GM12878 (cell line): Measurements from ENCODE around the gene ZKSCAN1. TPM values are rescaled to one million over a fixed set of nuclear protein-coding genes. Genes with fewer than 3 reads are reported as not detected.

ENCODE experiments used
- BACH1 ChIP-seq: fragments of 450-650 bp; IDR thresholded peaks from 2 replicates; pipeline ENCODE4 v1.6.1; 2017; ENCODE audit warnings: mild to moderate bottlenecking, borderline replicate concordance
- BCL3 ChIP-seq: IDR thresholded peaks from 2 replicates; pipeline ENCODE4 v1.6.1; 2011; ENCODE audit warnings: borderline replicate concordance, low read depth, mild to moderate bottlenecking, moderate library complexity, low read length; ENCODE audit not compliant: insufficient read depth, poor library complexity, severe bottlenecking
- CUX1 ChIP-seq: IDR thresholded peaks from 2 replicates; pipeline ENCODE4 v1.6.1; 2012; ENCODE audit warnings: improper control_type of control experiment, low read depth, low read length; ENCODE audit not compliant: insufficient replicate concordance
- GATAD2B ChIP-seq: fragments of 450-650 bp; conservative IDR thresholded peaks from 2 replicates; pipeline ENCODE4 v1.6.1; 2017; ENCODE audit warnings: low read depth, mild to moderate bottlenecking, moderate library complexity
- POLR2AphosphoS2 ChIP-seq: IDR thresholded peaks from 2 replicates; pipeline ENCODE4 v1.6.1; 2011; ENCODE audit warnings: low read depth, mild to moderate bottlenecking, low read length, improper control_type of control experiment, moderate library complexity
- RUNX3 ChIP-seq: IDR thresholded peaks from 2 replicates; pipeline ENCODE4 v1.6.1; 2012; ENCODE audit warnings: low read length, inconsistent platforms
- SMAD1 ChIP-seq: fragments of 450-650 bp; IDR thresholded peaks from 2 replicates; pipeline ENCODE4 v1.6.1; 2018; ENCODE audit warnings: mild to moderate bottlenecking, low read depth; ENCODE audit not compliant: partially characterized antibody
- USF2 ChIP-seq: IDR thresholded peaks from 2 replicates; pipeline ENCODE4 v1.6.1; 2011; ENCODE audit warnings: low read depth, low read length, improper control_type of control experiment, borderline replicate concordance
- YBX1 ChIP-seq: fragments of 450-650 bp; IDR thresholded peaks from 2 replicates; pipeline ENCODE4 v1.6.1; 2016; ENCODE audit warnings: antibody characterized with exemption
- ZBTB4 ChIP-seq: fragments of 450-650 bp; formaldehyde crosslinking; IDR thresholded peaks from 2 replicates; pipeline ENCODE4 v1.4.0; 2022; ENCODE audit warnings: mild to moderate bottlenecking, moderate library complexity
- polyA plus RNA-seq, 11 experiments: library from polyadenylated mRNA; depleted of rRNA in 4 of 11; unstranded in 6 of 11; stranded (reverse) in 5 of 11; fragments of >200 nt; fragmentation: Nextera tagmentation in 4 of 11; fragmentation: Illumina TruSeq in 1 of 11; extraction: Ambion mirVana in 4 of 11; extraction: Trizol in 1 of 11; gene quantifications; 1 replicate in 1 of 11; 2 replicates in 10 of 11; pipeline versions ENCODE4 v1.2.1 to v1.2.3, GENCODE V29; 2011 to 2016; ENCODE audit warnings: inconsistent platforms in 2 of 11, missing spikeins in 2 of 11, low read depth in 1 of 11
- total RNA-seq, 4 experiments: library from RNA; depleted of rRNA in 3 of 4; stranded (reverse); fragments of >200 nt in 3 of 4; fragmentation: Illumina TruSeq in 1 of 4; extraction: Trizol in 1 of 4; gene quantifications; 2 replicates each; pipeline versions ENCODE4 v1.2.1 to v1.2.3, GENCODE V29; 2013 to 2021
- TF ChIP-seq, protein P1 (sequence below): fragments of 450-650 bp; conservative IDR thresholded peaks from 2 replicates; pipeline ENCODE4 v1.6.1; 2017; ENCODE audit warnings: mild to moderate bottlenecking, moderate library complexity

Gene ZKSCAN1
- total and polyA plus RNA-seq, 10 of the 15 experiments (the other 5 are each of a cell fraction or from before 2014, with no cell fraction given): 3.2 to 34.4 (median 18.1) TPM

DNA sequence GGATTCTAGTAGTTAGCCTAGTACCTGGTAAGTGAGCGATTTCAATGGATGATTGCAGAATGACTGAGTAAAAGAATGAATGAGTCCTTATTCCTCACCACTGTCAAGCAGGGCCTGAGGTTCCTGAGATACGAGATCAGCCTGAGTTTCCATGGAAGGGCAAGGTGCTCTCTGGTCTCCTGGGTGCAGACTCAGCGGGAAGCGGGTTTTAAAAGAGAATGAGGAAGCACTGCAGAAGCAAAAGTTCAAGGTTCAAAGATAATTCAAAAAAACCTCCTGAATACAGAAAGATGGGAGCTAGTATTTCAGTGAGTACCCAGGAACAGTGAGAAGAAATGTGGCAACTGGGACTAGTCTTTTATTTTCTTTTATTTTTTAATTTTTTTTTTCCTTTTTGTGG is 61.8 kb downstream of the ZKSCAN1 start (continued):
- TF ChIP-seq ZBTB4 (CRISPR knock-in tag): no peak
- TF ChIP-seq YBX1: no peak
- no peak for TF ChIP-seq BCL3
- TF ChIP-seq USF2: no peak
- TF ChIP-seq BACH1: no peak
- no peak for TF ChIP-seq RUNX3
- TF ChIP-seq CUX1: no peak
- no peak for TF ChIP-seq GATAD2B
- no peak for TF ChIP-seq SMAD1
- TF ChIP-seq, protein P1, sequence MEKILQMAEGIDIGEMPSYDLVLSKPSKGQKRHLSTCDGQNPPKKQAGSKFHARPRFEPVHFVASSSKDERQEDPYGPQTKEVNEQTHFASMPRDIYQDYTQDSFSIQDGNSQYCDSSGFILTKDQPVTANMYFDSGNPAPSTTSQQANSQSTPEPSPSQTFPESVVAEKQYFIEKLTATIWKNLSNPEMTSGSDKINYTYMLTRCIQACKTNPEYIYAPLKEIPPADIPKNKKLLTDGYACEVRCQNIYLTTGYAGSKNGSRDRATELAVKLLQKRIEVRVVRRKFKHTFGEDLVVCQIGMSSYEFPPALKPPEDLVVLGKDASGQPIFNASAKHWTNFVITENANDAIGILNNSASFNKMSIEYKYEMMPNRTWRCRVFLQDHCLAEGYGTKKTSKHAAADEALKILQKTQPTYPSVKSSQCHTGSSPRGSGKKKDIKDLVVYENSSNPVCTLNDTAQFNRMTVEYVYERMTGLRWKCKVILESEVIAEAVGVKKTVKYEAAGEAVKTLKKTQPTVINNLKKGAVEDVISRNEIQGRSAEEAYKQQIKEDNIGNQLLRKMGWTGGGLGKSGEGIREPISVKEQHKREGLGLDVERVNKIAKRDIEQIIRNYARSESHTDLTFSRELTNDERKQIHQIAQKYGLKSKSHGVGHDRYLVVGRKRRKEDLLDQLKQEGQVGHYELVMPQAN: no peak
- TF ChIP-seq POLR2AphosphoS2: no peak
